DOHH2 (cell line): ENCODE results near the gene MAP3K5.

ENCODE experiments used
- CTCF ChIP-seq: fragments of 200-600 bp; sonication (generic); IDR thresholded peaks from one replicate; pipeline ENCODE4 v1.5.1; 2014; ENCODE audit warnings: antibody characterized with exemption, mild to moderate bottlenecking, low read depth, low read length; ENCODE audit not compliant: poor library complexity, severe bottlenecking
- EZH2phosphoT487 ChIP-seq: fragments of 200-600 bp; sonication (generic); IDR thresholded peaks from 2 replicates; pipeline ENCODE4 v1.6.1; 2017; ENCODE audit warnings: borderline replicate concordance, mild to moderate bottlenecking, antibody characterized with exemption, low read length, moderate library complexity, mixed read lengths

- no peak for TF ChIP-seq CTCF
- no peak for TF ChIP-seq EZH2phosphoT487
Observed at GRCh38 chr6:136528477-136528876, 263.8 kb downstream of the MAP3K5 start.
